HG03520 (cell line): ENCODE measurements around the gene PEX26.
"Not testable (repeated sequence)": the region's sequence is repeated elsewhere in the genome, so short reads cannot be mapped to it uniquely, and the experiment has no call there.

Source experiments
- ATAC-seq: cut with Tn5 transposase; IDR thresholded peaks from one replicate; pipeline ENCODE4 v1.9.1; 2021; ENCODE audit warnings: mild to moderate bottlenecking, moderate library complexity; ENCODE audit not compliant: unreplicated experiment

The PEX26 gene

GRCh38 chr22:18093661-18094060 is 15.9 kb downstream of the PEX26 start:
- ATAC-seq = no peak

- ATAC-seq = no peak
Observed at GRCh38 chr22:18095101-18095805, 17.5 kb downstream of the PEX26 start.

- ATAC-seq = no peak
Observed at GRCh38 chr22:18096823-18097222, 19.0 kb downstream of the PEX26 start.

GRCh38 chr22:18100781-18101180 is 23.0 kb downstream of the PEX26 start:
- no peak for ATAC-seq

- ATAC-seq = no peak
Observed at GRCh38 chr22:18101536-18101935, 23.7 kb downstream of the PEX26 start.

GRCh38 chr22:18103527-18104269 is 25.9 kb downstream of the PEX26 start:
- ATAC-seq = no peak

- ATAC-seq = no peak
Observed at GRCh38 chr22:18104566-18104965, 26.8 kb downstream of the PEX26 start.

- not testable (repeated sequence) for ATAC-seq
Observed at GRCh38 chr22:18105981-18106380, 28.2 kb downstream of the PEX26 start.

- ATAC-seq = not testable (repeated sequence)
Observed at GRCh38 chr22:18106550-18107341, 29.0 kb downstream of the PEX26 start.

GRCh38 chr22:18108187-18108586 is 30.4 kb downstream of the PEX26 start:
- ATAC-seq = no peak

- ATAC-seq = no peak
Observed at GRCh38 chr22:18109410-18110193, 31.8 kb downstream of the PEX26 start.

GRCh38 chr22:18110194-18110953 is 32.6 kb downstream of the PEX26 start, which contains the start of gene TUBA8:
TSS of gene TUBA8 (plus strand) at chr22:18110809. CDS start at chr22:18110866, 57 bp downstream.
- ATAC-seq = no peak

- no peak for ATAC-seq
Observed at GRCh38 chr22:18110954-18111758, 33.4 kb downstream of the PEX26 start.

- no peak for ATAC-seq
Observed at GRCh38 chr22:18111759-18112330, 34.1 kb downstream of the PEX26 start.

GRCh38 chr22:18112440-18112839 is 34.6 kb downstream of the PEX26 start:
- no peak for ATAC-seq

- ATAC-seq = no peak
Observed at GRCh38 chr22:18113680-18114394, 36.0 kb downstream of the PEX26 start.

- ATAC-seq = no peak
Observed at GRCh38 chr22:18114495-18114894, 36.7 kb downstream of the PEX26 start.

GRCh38 chr22:18114976-18115652 is 37.3 kb downstream of the PEX26 start:
- ATAC-seq = no peak
